T-helper 2 cell treated with Interferon-gamma antibody and Interleukin-4, amounts not matched to agents 5 μg/mL and 100 μg/mL, for 36 hours (primary cell): ENCODE results near the gene TEK.

Experiments used
- DNase-seq: peaks from one replicate; pipeline ENCODE4 v3.0.0; 2021; ENCODE audit warnings: low spot score
- H3K27ac Mint-ChIP-seq: one replicate; pipeline ENCODE4 v1.8.0; 2021; ENCODE audit warnings: mild to moderate bottlenecking, mixed read lengths
- H3K27me3 Mint-ChIP-seq: one replicate; pipeline ENCODE4 v1.8.0; 2021; ENCODE audit warnings: low read depth, mixed read lengths
- H3K36me3 Mint-ChIP-seq: one replicate; pipeline ENCODE4 v1.8.0; 2021; ENCODE audit warnings: low read depth, mixed read lengths
- H3K4me1 Mint-ChIP-seq: one replicate; pipeline ENCODE4 v1.8.0; 2021; ENCODE audit warnings: low read depth, mixed read lengths
- H3K4me3 Mint-ChIP-seq: one replicate; pipeline ENCODE4 v1.8.0; 2022; ENCODE audit warnings: mild to moderate bottlenecking, moderate library complexity, mixed read lengths
- H3K9me3 Mint-ChIP-seq: one replicate; pipeline ENCODE4 v1.8.0; 2021; ENCODE audit warnings: mixed read lengths

TEK gene

DNA sequence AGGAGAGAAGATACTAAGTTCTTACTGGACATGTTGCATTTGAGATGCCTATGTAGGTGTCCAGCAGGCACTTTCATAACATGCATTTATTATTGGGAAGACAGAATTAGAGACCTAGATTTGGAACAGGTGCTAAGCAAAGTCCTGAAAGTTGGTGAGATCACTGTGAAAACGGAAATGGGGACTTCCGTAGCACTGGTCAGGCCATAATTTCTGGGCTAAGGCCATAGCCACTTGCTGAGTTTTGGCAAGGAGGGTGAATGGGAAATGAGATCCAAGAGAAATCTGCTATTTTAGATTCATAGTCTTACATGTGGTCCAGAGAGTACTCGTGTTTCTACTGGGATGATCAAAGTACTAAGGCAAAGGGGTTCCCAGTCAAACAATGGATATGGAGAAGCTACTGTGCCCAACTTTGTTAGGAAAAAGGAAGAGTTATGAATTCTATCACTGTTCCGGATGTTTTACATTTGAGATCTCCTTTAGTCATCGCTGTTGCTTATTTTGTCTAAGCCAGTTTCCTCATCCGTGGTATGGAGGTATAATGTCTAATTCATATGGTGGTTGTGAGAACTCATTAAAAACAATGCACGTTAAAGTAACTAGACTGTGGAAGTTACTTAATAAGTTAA lies 33.4 kb downstream of the TEK start:
- DNase-seq: no peak
- Mint-ChIP-seq H3K4me1 (no peaks in the 10 kb centered on the region), H3K4me3 (no peak overlapping the region), H3K36me3 (no peaks in the 10 kb centered on the region), H3K27me3 (no peaks in the 10 kb centered on the region), H3K27ac (no peak overlapping the region), H3K9me3 (peaks cover 5% of the 10 kb centered on the region)

DNA sequence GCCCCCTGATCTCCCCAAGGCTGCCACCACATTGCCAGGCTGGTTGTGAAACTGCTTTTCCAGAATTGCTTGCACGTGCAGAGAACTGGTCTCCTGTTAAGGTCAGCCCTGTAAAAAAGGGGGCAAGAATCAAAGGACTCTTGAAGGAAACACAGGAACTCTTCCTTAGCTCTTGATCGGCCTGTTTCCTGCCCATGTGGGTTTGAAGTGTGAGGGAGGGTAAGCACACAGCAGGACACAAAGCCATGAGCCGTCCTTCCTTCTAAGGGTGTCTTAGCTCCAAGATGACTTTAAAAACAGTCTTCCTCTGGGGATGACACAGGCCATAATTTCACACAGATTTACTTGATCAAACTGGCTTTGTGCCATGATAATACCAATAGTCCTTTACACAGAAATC lies 36.1 kb downstream of the TEK start:
- Mint-ChIP-seq H3K9me3 (no peaks in the 10 kb centered on the region), H3K36me3 (no peaks in the 10 kb centered on the region), H3K27ac (no peak overlapping the region), H3K4me1 (no peaks in the 10 kb centered on the region), H3K4me3 (no peak overlapping the region), H3K27me3 (no peaks in the 10 kb centered on the region)
- DNase-seq: no peak

DNA sequence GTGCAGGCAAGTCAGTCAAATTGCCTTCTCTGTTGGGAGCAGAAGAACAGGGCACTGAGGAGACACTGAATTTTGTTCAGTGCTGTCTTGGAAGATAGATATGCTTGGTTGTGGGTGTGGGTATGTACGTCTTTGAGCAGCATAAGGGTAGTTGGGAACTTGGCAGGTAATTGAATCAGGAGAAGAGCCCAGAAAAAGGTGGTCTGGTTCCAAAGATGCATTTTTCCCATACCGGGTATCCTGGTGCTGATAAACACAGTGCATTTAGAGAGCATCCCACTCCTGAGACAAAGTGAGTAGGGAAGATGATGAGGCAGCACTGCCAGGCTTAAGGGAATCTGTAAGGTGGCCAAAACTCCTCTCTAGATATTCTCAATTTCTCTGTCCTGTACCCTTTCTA lies 40.6 kb downstream of the TEK start:
- no peak overlapping the region for H3K27ac Mint-ChIP-seq
- no peak for DNase-seq
- H3K27me3 Mint-ChIP-seq: no peaks in the 10 kb centered on the region
- H3K4me3 Mint-ChIP-seq: no peak overlapping the region
- H3K36me3 Mint-ChIP-seq: no peaks in the 10 kb centered on the region
- no peaks in the 10 kb centered on the region for H3K9me3 Mint-ChIP-seq
- no peaks in the 10 kb centered on the region for H3K4me1 Mint-ChIP-seq

- Mint-ChIP-seq H3K27ac (no peak overlapping the region), H3K4me1 (no peaks in the 10 kb centered on the region), H3K27me3 (no peaks in the 10 kb centered on the region), H3K4me3 (no peak overlapping the region), H3K9me3 (no peaks in the 10 kb centered on the region), H3K36me3 (no peaks in the 10 kb centered on the region)
- no peak for DNase-seq
Observed at GRCh38 chr9:27150746-27151406, 41.9 kb downstream of the TEK start.

DNA sequence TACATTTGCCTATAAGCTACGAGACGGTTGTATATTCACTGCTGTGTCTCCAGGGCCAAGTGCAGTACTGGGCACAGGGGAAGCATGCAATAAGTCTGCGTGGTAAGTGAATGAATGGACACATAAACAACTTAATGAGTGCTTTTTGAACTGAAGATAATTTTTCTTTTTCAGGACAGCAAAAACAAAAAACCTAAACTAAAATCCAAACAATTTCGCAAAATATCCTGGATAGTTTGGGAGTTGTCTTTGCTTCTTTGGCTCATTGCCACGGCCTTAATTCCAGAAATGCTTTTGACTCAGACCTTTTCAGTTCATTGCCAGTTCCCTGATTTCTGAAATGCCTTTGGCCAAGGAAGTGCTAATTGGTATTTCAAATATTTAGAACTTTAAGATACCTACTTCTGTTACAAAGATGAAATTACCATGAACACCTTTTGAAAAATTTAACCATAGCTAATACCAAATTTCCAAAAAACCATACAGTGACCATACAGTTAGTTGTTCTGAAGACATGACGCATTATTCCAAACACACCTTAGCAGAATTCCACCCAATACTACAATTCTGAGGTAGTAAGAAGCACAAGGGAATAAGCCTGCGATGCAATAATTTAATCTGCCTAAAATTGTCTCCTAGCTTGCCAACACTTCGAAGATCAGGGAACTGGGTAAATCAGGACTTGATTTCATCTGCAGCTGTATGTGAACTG lies 42.8 kb downstream of the TEK start:
- H3K9me3 Mint-ChIP-seq: no peaks in the 10 kb centered on the region
- no peak for DNase-seq
- no peak overlapping the region for H3K4me3 Mint-ChIP-seq
- H3K27ac Mint-ChIP-seq: no peak overlapping the region
- H3K36me3 Mint-ChIP-seq: no peaks in the 10 kb centered on the region
- no peaks in the 10 kb centered on the region for H3K4me1 Mint-ChIP-seq
- H3K27me3 Mint-ChIP-seq: no peaks in the 10 kb centered on the region

GRCh38 chr9:27152405-27152718 lies 43.3 kb downstream of the TEK start:
- DNase-seq: no peak
- H3K4me3 Mint-ChIP-seq: no peak overlapping the region
- no peak overlapping the region for H3K27ac Mint-ChIP-seq
- H3K4me1 Mint-ChIP-seq: no peaks in the 10 kb centered on the region
- no peaks in the 10 kb centered on the region for H3K9me3 Mint-ChIP-seq
- H3K27me3 Mint-ChIP-seq: no peaks in the 10 kb centered on the region
- H3K36me3 Mint-ChIP-seq: no peaks in the 10 kb centered on the region

GRCh38 chr9:27154908-27155307 lies 45.9 kb downstream of the TEK start:
- no peak for DNase-seq
- Mint-ChIP-seq H3K27ac (no peak overlapping the region), H3K36me3 (no peaks in the 10 kb centered on the region), H3K4me1 (no peaks in the 10 kb centered on the region), H3K27me3 (no peaks in the 10 kb centered on the region), H3K9me3 (no peaks in the 10 kb centered on the region), H3K4me3 (no peak overlapping the region)

- Mint-ChIP-seq H3K36me3 (no peaks in the 10 kb centered on the region), H3K27me3 (no peaks in the 10 kb centered on the region), H3K27ac (no peak overlapping the region), H3K4me3 (no peak overlapping the region), H3K9me3 (no peaks in the 10 kb centered on the region), H3K4me1 (no peaks in the 10 kb centered on the region)
- DNase-seq: no peak
Observed at GRCh38 chr9:27157097-27157496, 48.1 kb downstream of the TEK start.

DNA sequence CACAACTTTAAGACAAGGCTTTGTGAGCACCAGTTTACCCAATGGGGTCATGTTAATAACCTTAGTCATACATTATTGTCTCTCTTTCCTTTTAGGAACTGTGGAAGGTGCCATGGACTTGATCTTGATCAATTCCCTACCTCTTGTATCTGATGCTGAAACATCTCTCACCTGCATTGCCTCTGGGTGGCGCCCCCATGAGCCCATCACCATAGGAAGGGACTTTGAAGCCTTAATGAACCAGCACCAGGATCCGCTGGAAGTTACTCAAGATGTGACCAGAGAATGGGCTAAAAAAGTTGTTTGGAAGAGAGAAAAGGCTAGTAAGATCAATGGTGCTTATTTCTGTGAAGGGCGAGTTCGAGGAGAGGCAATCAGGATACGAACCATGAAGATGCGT lies 48.7 kb downstream of the TEK start:
- Mint-ChIP-seq H3K27ac (no peak overlapping the region), H3K4me3 (no peak overlapping the region), H3K36me3 (no peaks in the 10 kb centered on the region), H3K4me1 (no peaks in the 10 kb centered on the region), H3K9me3 (no peaks in the 10 kb centered on the region), H3K27me3 (no peaks in the 10 kb centered on the region)
- no peak for DNase-seq

GRCh38 chr9:27160636-27161035 lies 51.6 kb downstream of the TEK start:
- H3K4me1 Mint-ChIP-seq: no peaks in the 10 kb centered on the region
- DNase-seq: no peak
- H3K9me3 Mint-ChIP-seq: no peaks in the 10 kb centered on the region
- no peak overlapping the region for H3K4me3 Mint-ChIP-seq
- H3K27me3 Mint-ChIP-seq: no peaks in the 10 kb centered on the region
- H3K27ac Mint-ChIP-seq: no peak overlapping the region
- no peaks in the 10 kb centered on the region for H3K36me3 Mint-ChIP-seq

DNA sequence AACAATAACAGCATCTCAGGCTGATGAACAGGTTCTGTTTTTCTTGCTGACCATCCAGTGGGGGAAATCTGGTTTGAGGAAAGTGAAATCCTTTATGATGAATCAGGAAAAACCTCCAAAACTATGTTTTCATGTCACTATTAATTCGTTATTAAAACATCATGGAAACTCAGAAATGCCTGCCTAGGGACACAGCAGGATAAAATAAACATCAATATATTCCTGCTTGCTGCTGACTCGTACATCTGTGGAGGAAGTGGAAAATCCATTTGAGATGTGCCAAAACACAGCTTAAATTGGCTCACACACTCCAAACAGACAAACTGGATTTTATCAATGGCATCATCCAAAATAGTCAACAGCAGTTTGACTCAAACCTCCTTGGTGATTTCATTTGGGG lies 53.0 kb downstream of the TEK start:
- H3K36me3 Mint-ChIP-seq: no peaks in the 10 kb centered on the region
- H3K4me1 Mint-ChIP-seq: no peaks in the 10 kb centered on the region
- no peak for DNase-seq
- H3K9me3 Mint-ChIP-seq: no peaks in the 10 kb centered on the region
- H3K27ac Mint-ChIP-seq: no peak overlapping the region
- H3K27me3 Mint-ChIP-seq: no peaks in the 10 kb centered on the region
- H3K4me3 Mint-ChIP-seq: no peak overlapping the region

DNA sequence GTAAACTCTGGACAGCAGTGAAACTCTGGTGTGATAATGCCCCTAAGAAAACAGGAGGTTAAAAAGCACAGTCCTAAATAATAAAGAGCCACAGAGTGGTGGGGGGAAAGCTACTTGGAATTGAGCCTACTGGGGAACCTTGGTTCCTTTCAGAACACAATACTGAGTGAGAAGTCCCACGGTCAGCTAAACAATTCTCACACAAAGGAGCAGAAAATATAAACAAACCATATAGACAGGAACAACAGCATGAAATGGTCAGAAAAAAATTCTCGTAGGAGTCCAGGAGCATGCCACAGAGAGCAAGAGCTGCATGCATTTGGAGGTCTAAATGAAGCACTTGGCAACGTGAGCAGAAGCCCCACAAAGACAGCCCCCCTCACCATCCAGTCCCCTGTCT lies 56.0 kb downstream of the TEK start:
- H3K36me3 Mint-ChIP-seq: no peaks in the 10 kb centered on the region

GRCh38 chr9:27165670-27166069 lies 56.6 kb downstream of the TEK start:
- H3K9me3 Mint-ChIP-seq: peaks cover 11% of the 10 kb centered on the region
- no peaks in the 10 kb centered on the region for H3K36me3 Mint-ChIP-seq
- no peak overlapping the region for H3K4me3 Mint-ChIP-seq
- H3K4me1 Mint-ChIP-seq: no peaks in the 10 kb centered on the region
- no peak overlapping the region for H3K27ac Mint-ChIP-seq
- H3K27me3 Mint-ChIP-seq: no peaks in the 10 kb centered on the region
- DNase-seq: no peak

More for the DNA sequence above, 56.0 kb downstream of the TEK start:
- H3K27ac Mint-ChIP-seq: no peak overlapping the region
- peaks cover 7% of the 10 kb centered on the region for H3K9me3 Mint-ChIP-seq
- H3K4me1 Mint-ChIP-seq: no peaks in the 10 kb centered on the region
- DNase-seq: no peak
- no peaks in the 10 kb centered on the region for H3K27me3 Mint-ChIP-seq
- H3K4me3 Mint-ChIP-seq: no peak overlapping the region

DNA sequence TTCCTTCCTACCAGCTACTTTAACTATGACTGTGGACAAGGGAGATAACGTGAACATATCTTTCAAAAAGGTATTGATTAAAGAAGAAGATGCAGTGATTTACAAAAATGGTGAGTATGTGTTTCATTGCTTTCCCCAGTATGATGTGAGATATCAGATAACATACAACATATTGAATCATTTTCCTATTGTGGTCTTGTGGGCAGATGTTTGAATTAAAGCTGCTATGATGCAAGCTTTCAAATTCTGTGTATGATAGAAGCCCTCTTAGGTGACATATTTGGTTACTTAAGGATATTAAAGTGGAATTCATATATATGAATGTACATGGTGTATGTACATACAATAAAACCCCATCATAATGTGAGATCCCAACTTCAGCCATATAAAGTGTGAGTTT lies 59.5 kb downstream of the TEK start:
- Mint-ChIP-seq H3K9me3 (peaks cover 11% of the 10 kb centered on the region), H3K4me3 (no peak overlapping the region), H3K36me3 (no peaks in the 10 kb centered on the region), H3K4me1 (no peaks in the 10 kb centered on the region), H3K27ac (no peak overlapping the region), H3K27me3 (no peaks in the 10 kb centered on the region)
- DNase-seq: no peak

DNA sequence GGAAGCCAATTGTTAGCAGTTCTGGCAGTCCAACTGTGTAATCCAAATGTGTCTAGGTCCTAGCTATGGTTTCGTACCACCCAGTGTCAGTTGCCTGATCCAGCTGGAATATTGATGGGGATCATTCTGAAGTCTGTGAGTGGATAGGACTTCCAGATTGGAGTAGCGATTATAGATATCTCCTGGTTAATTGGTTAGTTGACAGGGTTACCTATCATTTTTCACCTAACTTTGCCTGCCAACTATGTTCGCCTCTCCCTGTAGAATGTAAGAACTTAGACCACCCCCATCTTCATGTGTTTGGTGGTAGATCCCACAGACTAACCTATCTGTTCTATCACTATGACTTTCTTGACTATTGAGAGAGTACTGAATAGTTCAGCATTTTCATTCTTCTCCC lies 59.9 kb downstream of the TEK start:
- DNase-seq: no peak
- Mint-ChIP-seq H3K4me3 (no peak overlapping the region), H3K4me1 (no peaks in the 10 kb centered on the region), H3K36me3 (no peaks in the 10 kb centered on the region), H3K9me3 (peaks cover 11% of the 10 kb centered on the region), H3K27me3 (no peaks in the 10 kb centered on the region), H3K27ac (no peak overlapping the region)
